Suprapubic skin (tissue), 4 donors: ENCODE data around the gene ACVR1. TPM values are rescaled to one million over a fixed set of nuclear protein-coding genes. Genes with fewer than 3 reads are reported as not detected.

ENCODE experiments used
- DNase-seq, 2 donors: peaks; one replicate each; pipeline ENCODE4 v3.0.0-alpha.2; 2019; ENCODE audit warnings: low spot score in 2 of 2
- H3K27ac ChIP-seq: fragments of 200-600 bp; sonication (generic); one replicate; pipeline ENCODE4 v1.5.1; 2019
- H3K27me3 ChIP-seq: fragments of 200-600 bp; sonication (generic); one replicate; pipeline ENCODE4 v1.5.1; 2019
- H3K36me3 ChIP-seq: fragments of 200-600 bp; sonication (generic); one replicate; pipeline ENCODE4 v1.5.1; 2019
- H3K4me1 ChIP-seq: fragments of 200-600 bp; sonication (generic); one replicate; pipeline ENCODE4 v1.5.1; 2019
- H3K4me3 ChIP-seq: fragments of 200-600 bp; sonication (generic); one replicate; pipeline ENCODE4 v1.5.1; 2019; ENCODE audit warnings: mild to moderate bottlenecking
- H3K9me3 ChIP-seq: fragments of 200-600 bp; sonication (generic); one replicate; pipeline ENCODE4 v1.5.1; 2019
- CTCF ChIP-seq, 2 donors: fragments of 200-600 bp in 1 of 2; fragments of 450-650 bp in 1 of 2; sonication (generic) in 1 of 2; IDR thresholded peaks; one replicate each; pipeline ENCODE4 v1.5.1; 2016 to 2019; ENCODE audit warnings: antibody characterized with exemption in 2 of 2, mild to moderate bottlenecking in 1 of 2, moderate library complexity in 1 of 2
- EP300 ChIP-seq: sonication (generic); formaldehyde crosslinking; IDR thresholded peaks from one replicate; pipeline ENCODE4 v1.6.1; 2017; ENCODE audit warnings: antibody characterized with exemption
- POLR2A ChIP-seq, 2 donors: fragments of 450-650 bp; IDR thresholded peaks; one replicate each; pipeline ENCODE4 v1.6.1; 2017; ENCODE audit warnings: antibody characterized with exemption in 2 of 2, mild to moderate bottlenecking in 2 of 2, moderate library complexity in 2 of 2
- POLR2AphosphoS5 ChIP-seq, 3 donors: sonication (generic); formaldehyde crosslinking; IDR thresholded peaks; one replicate each; pipeline ENCODE4 v1.6.1; 2017; ENCODE audit warnings: antibody characterized with exemption in 3 of 3
- WGBS: methylation state at CpG from one replicate; pipeline ENCODE4 v1.1.5; 2018; 5-methylcytosine and 5-hydroxymethylcytosine counted together
- total RNA-seq, 4 donors: library from RNA; depleted of rRNA; stranded (reverse); fragments of >200 nt; gene quantifications; one replicate each; pipeline ENCODE4 v1.1.0, GENCODE V29; 2016

ACVR1 gene
- total RNA-seq, 4 donors from 2014 or later: 17.5 to 20.6 (median 18.5) TPM

GRCh38 chr2:157737656-157738055, 138.5 kb downstream of the ACVR1 start:
- Histone ChIP-seq H3K4me3 (no peak overlapping the region), H3K27ac (no peak overlapping the region), H3K4me1 (no peaks in the 10 kb centered on the region), H3K27me3 (no peaks in the 10 kb centered on the region), H3K9me3 (no peaks in the 10 kb centered on the region), H3K36me3 (peaks cover 58% of the 10 kb centered on the region)
- WGBS: 96% methylated on average over 2 of the region's 2 CpGs
- DNase-seq: no peak
- no peak for TF ChIP-seq CTCF (IDR thresholded peaks at IDR 0.05)
- no peak for TF ChIP-seq EP300
- TF ChIP-seq POLR2AphosphoS5 (IDR thresholded peaks at IDR 0.05): no peak
- no peak for TF ChIP-seq POLR2A (IDR thresholded peaks at IDR 0.05)

- Histone ChIP-seq H3K27ac (no peak overlapping the region), H3K9me3 (no peaks in the 10 kb centered on the region), H3K36me3 (peaks cover 62% of the 10 kb centered on the region), H3K4me3 (no peak overlapping the region), H3K4me1 (no peaks in the 10 kb centered on the region), H3K27me3 (no peaks in the 10 kb centered on the region)
- no peak for DNase-seq
- TF ChIP-seq POLR2AphosphoS5 (IDR thresholded peaks at IDR 0.05) (no peak), EP300 (no peak), CTCF (IDR thresholded peaks at IDR 0.05) (no peak)
- WGBS: 95% methylated on average over 1 of the region's 1 CpG
Measured at GRCh38 chr2:157735532-157735931, 140.6 kb downstream of the ACVR1 start.

- no peak for DNase-seq
- WGBS: 90% methylated on average over 2 of the region's 2 CpGs
- Histone ChIP-seq H3K27ac (no peak overlapping the region), H3K27me3 (no peaks in the 10 kb centered on the region), H3K36me3 (peaks cover 58% of the 10 kb centered on the region), H3K4me1 (no peaks in the 10 kb centered on the region), H3K4me3 (no peak overlapping the region), H3K9me3 (no peaks in the 10 kb centered on the region)
- TF ChIP-seq EP300 (no peak), POLR2A (IDR thresholded peaks at IDR 0.05) (no peak), POLR2AphosphoS5 (IDR thresholded peaks at IDR 0.05) (no peak), CTCF (IDR thresholded peaks at IDR 0.05) (no peak)
Measured at GRCh38 chr2:157733263-157733662, 142.9 kb downstream of the ACVR1 start.

GRCh38 chr2:157732596-157732995, 143.5 kb downstream of the ACVR1 start:
- Histone ChIP-seq H3K36me3 (peaks cover 52% of the 10 kb centered on the region), H3K4me3 (no peak overlapping the region), H3K9me3 (no peaks in the 10 kb centered on the region), H3K4me1 (no peaks in the 10 kb centered on the region), H3K27ac (no peak overlapping the region), H3K27me3 (no peaks in the 10 kb centered on the region)
- WGBS: 91% methylated on average over 3 of the region's 3 CpGs
- no peak for DNase-seq
- TF ChIP-seq EP300 (no peak), POLR2AphosphoS5 (IDR thresholded peaks at IDR 0.05) (no peak), CTCF (IDR thresholded peaks at IDR 0.05) (no peak), POLR2A (IDR thresholded peaks at IDR 0.05) (no peak)

- Histone ChIP-seq H3K4me3 (no peak overlapping the region), H3K27ac (no peak overlapping the region), H3K27me3 (no peaks in the 10 kb centered on the region), H3K4me1 (no peaks in the 10 kb centered on the region), H3K36me3 (peaks cover 12% of the 10 kb centered on the region), H3K9me3 (peaks cover 2% of the 10 kb centered on the region)
- no peak for DNase-seq
- no peak for TF ChIP-seq POLR2A (IDR thresholded peaks at IDR 0.05)
- 95% methylated on average over 1 of the region's 1 CpG for WGBS
Measured at GRCh38 chr2:157727693-157728092, 148.4 kb downstream of the ACVR1 start.

- Histone ChIP-seq H3K9me3 (peaks cover 5% of the 10 kb centered on the region), H3K27ac (no peak overlapping the region), H3K36me3 (peaks cover 7% of the 10 kb centered on the region), H3K27me3 (no peaks in the 10 kb centered on the region), H3K4me1 (no peaks in the 10 kb centered on the region), H3K4me3 (no peak overlapping the region)
- no peak for DNase-seq
- no peak for TF ChIP-seq CTCF (IDR thresholded peaks at IDR 0.05)
- TF ChIP-seq POLR2A (IDR thresholded peaks at IDR 0.05): no peak
- TF ChIP-seq POLR2AphosphoS5 (IDR thresholded peaks at IDR 0.05): no peak
- TF ChIP-seq EP300: no peak
- 93% methylated on average over 1 of the region's 1 CpG for WGBS
Measured at GRCh38 chr2:157726946-157727345, 149.2 kb downstream of the ACVR1 start.
